ENCODE data around the gene CABP7.
A peak's percentile ranks its signal among the peaks of the same experiment; 100 is the strongest.

The CABP7 gene

DNA sequence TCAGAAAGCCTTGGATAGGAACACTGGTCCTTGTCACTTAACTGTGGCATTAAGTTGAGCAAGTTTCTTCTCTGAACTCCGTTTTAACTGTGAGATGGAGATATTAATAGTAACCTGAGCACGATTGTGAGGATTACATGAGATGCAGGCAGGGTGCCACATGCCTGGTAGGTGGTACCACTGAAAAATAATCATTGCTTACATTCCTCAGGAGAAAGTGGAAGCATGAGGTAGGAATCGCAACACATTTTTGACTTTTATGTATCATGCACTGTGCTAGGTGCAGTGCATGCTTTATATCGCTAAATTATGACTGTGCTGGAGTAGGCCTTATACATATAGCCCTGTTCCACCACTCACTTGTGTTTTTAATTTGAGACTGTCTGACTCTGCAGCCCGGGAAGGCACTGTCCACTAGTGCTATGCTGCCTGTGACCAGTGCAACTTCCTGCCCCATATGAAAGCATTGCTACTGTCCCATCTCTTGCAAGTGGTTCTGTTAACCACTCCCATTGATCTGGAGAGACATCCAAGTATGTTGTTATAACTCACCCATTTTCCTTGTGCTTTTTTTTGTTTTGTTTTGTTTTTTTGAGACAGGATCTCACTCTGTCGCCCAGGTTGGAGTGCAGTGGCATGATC is 48.4 kb downstream of the CABP7 start:
- peaks cover 14% of the 10 kb centered on the region for H3K4me1 ChIP-seq (ENCODE audit: control insufficient read depth, insufficient read depth, low read length)
- H3K27ac ChIP-seq (ENCODE audit: insufficient read depth, low read depth, low read length, poor library complexity, severe bottlenecking): no peak overlapping the region
- H3K27me3 ChIP-seq (ENCODE audit: control insufficient read depth, insufficient read depth, low read length, poor library complexity, severe bottlenecking): no peaks in the 10 kb centered on the region
- peaks cover 15% of the 10 kb centered on the region for H3K36me3 ChIP-seq (ENCODE audit: control insufficient read depth, insufficient read depth, low read length)
- 74 to 76% methylated on average over 6 of the region's 6 CpGs for WGBS, 2 experiments
- peak overlapping the region; percentile 97 for H3K4me3 ChIP-seq (ENCODE audit: insufficient read depth, low read depth, low read length)
- H3K9me3 ChIP-seq (ENCODE audit: control insufficient read depth, low read length): no peaks in the 10 kb centered on the region

DNA sequence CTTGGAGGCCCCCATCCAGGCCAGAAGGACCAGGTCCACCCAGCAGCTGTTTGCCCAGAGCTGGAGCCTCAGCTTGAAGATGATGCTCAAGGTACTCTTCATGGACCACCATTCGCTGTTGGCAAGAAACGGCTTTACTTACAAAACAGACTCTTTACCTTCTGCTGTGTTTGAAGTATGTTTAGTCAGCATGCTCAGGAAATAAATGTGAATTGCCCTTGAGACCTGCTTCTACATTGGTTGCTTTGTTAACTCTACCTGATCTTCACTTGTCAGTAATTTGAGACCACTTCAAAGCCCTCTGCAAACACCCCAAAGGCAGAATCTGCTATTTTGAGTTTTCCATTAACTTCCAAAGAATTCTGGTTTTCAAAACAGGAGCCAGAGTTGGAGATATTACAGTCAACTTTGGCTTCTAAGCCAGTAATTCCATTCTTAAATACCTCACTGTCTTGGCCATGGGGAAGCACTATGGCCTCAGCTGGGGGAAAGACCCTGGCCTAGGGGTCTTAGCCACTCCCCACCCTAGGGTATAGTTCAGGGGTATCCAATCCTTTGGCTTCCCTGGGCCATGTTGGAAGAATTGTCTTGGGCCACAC is 50.0 kb downstream of the CABP7 start:
- no peaks in the 10 kb centered on the region for H3K9me3 ChIP-seq (ENCODE audit: control insufficient read depth, low read length)
- H3K4me3 ChIP-seq (ENCODE audit: insufficient read depth, low read depth, low read length): no peak overlapping the region
- no peak overlapping the region for H3K27ac ChIP-seq (ENCODE audit: insufficient read depth, low read depth, low read length, poor library complexity, severe bottlenecking)
- H3K36me3 ChIP-seq (ENCODE audit: control insufficient read depth, insufficient read depth, low read length): peaks cover 15% of the 10 kb centered on the region
- WGBS, 2 experiments: 90 to 92% methylated on average over 2 of the region's 2 CpGs
- no peaks in the 10 kb centered on the region for H3K27me3 ChIP-seq (ENCODE audit: control insufficient read depth, insufficient read depth, low read length, poor library complexity, severe bottlenecking)
- peaks cover 14% of the 10 kb centered on the region for H3K4me1 ChIP-seq (ENCODE audit: control insufficient read depth, insufficient read depth, low read length)

DNA sequence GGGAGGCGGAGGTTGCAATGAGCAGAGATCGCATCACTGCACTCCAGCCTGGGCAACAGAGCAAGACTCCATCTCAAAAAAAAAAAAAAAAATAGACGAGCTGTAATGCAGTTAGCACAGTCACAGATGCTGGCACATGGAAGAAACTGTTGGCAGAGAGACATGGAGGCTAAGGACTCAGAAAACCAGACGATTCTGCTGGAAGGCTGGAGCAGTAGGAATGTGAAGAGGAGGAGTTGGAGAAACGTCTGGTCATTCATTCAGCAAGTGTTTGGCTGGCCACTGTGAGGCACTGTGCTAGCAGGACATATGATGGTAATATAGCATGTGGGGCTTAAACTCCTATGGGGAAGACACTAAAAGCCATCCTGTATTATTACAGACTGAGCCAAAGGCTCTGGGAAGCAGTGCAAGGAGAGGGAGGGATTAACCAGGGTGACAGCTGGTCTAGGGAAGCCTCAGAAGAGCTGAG is 52.4 kb downstream of the CABP7 start:
- Histone ChIP-seq H3K9me3 (ENCODE audit: control insufficient read depth, low read length) (no peaks in the 10 kb centered on the region), H3K4me3 (ENCODE audit: insufficient read depth, low read depth, low read length) (no peak overlapping the region), H3K27ac (ENCODE audit: insufficient read depth, low read depth, low read length, poor library complexity, severe bottlenecking) (no peak overlapping the region), H3K4me1 (ENCODE audit: control insufficient read depth, insufficient read depth, low read length) (peaks cover 7% of the 10 kb centered on the region), H3K27me3 (ENCODE audit: control insufficient read depth, insufficient read depth, low read length, poor library complexity, severe bottlenecking) (no peaks in the 10 kb centered on the region), H3K36me3 (ENCODE audit: control insufficient read depth, insufficient read depth, low read length) (peaks cover 15% of the 10 kb centered on the region)
- WGBS, 2 experiments: 67 to 74% methylated on average over 5 of the region's 5 CpGs

DNA sequence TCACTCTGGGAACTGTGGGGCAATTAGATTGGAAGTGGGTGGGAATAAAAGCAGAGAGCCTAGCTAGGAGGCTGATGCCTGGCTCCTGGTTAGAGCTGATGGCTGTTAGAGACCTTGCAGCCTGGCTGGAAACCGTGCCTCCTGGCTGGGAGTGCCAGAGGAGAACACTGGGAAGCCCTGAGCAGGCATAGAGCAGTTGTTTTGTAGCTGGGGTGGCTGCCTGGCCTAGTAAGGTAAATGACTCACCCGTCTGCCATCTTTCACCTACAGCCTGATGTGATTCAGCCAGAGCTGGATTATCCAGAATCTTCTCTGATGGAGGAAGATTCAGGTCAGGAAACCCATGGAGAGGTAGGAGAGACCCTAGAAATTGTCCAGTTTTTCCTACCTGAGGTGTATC is 53.4 kb downstream of the CABP7 start:
- H3K27ac ChIP-seq (ENCODE audit: insufficient read depth, low read depth, low read length, poor library complexity, severe bottlenecking): no peak overlapping the region
- no peak overlapping the region for H3K4me3 ChIP-seq (ENCODE audit: insufficient read depth, low read depth, low read length)
- WGBS, 2 experiments: 67 to 73% methylated on average over 2 of the region's 2 CpGs
- no peaks in the 10 kb centered on the region for H3K27me3 ChIP-seq (ENCODE audit: control insufficient read depth, insufficient read depth, low read length, poor library complexity, severe bottlenecking)
- H3K36me3 ChIP-seq (ENCODE audit: control insufficient read depth, insufficient read depth, low read length): peaks cover 15% of the 10 kb centered on the region
- H3K4me1 ChIP-seq (ENCODE audit: control insufficient read depth, insufficient read depth, low read length): peaks cover 2% of the 10 kb centered on the region
- no peaks in the 10 kb centered on the region for H3K9me3 ChIP-seq (ENCODE audit: control insufficient read depth, low read length)

DNA sequence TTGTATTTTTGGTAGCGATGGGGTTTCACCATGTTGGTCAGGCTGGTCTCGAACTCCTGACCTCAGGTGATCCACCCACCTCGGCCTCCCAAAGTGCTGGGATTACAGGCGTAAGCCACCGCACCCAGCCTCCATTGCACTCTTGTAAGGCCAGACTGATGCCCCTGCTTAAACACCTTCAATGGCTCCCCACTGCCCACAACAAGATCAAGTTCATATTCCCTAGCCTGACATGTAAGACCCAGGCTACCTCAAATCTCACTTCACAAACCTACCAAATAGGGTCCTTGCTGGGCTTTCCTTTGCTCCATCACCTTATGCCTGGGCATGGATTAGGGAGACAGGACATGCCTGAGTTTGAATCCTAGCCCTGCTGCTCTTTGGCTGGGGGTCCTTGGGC is 60.4 kb downstream of the CABP7 start:
- 92 to 96% methylated on average over 5 of the region's 5 CpGs for WGBS, 2 experiments
- Histone ChIP-seq H3K9me3 (ENCODE audit: control insufficient read depth, low read length) (no peaks in the 10 kb centered on the region), H3K27ac (ENCODE audit: insufficient read depth, low read depth, low read length, poor library complexity, severe bottlenecking) (no peak overlapping the region)

DNA sequence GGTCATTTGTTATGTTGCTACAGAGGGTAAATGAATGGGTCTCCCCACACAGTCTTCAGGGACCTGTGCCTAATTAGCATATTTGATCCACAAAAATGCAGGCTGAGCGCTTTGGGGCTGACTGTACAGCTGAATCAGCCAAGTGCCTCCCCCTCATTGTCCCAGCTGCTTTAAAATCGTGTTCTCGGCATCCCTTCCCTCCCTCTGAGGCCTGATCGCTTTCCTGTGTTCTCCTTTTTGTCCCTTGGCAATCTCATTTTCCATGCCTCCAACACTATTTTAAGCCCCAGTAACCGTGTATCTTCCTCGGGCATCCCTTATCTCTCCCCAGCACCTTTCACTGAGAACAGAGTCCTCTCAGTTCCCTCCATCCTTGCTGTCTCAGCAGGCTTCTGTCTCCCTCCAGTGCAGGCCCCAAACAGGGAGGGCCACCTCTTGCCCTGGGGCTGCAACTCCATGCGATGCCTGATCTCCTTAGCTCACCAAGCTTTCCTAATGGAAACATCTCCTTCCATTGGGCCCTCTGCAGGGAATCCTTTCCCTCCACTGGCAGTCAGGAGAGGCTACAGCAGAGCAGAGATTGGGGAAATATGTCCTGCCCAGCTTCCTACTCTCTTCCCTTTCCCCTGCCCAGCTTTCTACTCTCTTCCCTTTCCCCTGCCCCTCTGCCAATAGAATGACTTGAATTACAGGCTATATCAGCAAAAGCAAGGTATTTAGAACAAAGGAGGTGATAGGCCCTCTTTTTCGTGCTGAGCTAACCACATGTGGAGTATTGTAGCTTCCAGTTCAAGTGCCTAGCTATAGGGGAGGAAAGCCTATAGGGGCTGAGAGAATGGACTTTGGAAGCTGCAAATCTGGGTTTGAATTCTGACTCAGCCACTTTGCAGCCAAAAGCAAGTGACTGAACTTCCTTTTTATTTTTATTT is 61.2 kb downstream of the CABP7 start:
- Histone ChIP-seq H3K9me3 (ENCODE audit: control insufficient read depth, low read length) (no peaks in the 10 kb centered on the region), H3K36me3 (ENCODE audit: control insufficient read depth, insufficient read depth, low read length) (no peaks in the 10 kb centered on the region), H3K4me1 (ENCODE audit: control insufficient read depth, insufficient read depth, low read length) (peaks cover 23% of the 10 kb centered on the region), H3K27ac (ENCODE audit: insufficient read depth, low read depth, low read length, poor library complexity, severe bottlenecking) (peak overlapping the region; percentile 0), H3K4me3 (ENCODE audit: insufficient read depth, low read depth, low read length) (no peak overlapping the region), H3K27me3 (ENCODE audit: control insufficient read depth, insufficient read depth, low read length, poor library complexity, severe bottlenecking) (no peaks in the 10 kb centered on the region)
- WGBS, 2 experiments: 51 to 58% methylated on average over 8 of the region's 8 CpGs

More for the DNA sequence above, 60.4 kb downstream of the CABP7 start:
- Histone ChIP-seq H3K36me3 (ENCODE audit: control insufficient read depth, insufficient read depth, low read length) (no peaks in the 10 kb centered on the region), H3K4me3 (ENCODE audit: insufficient read depth, low read depth, low read length) (no peak overlapping the region), H3K4me1 (ENCODE audit: control insufficient read depth, insufficient read depth, low read length) (peaks cover 23% of the 10 kb centered on the region), H3K27me3 (ENCODE audit: control insufficient read depth, insufficient read depth, low read length, poor library complexity, severe bottlenecking) (no peaks in the 10 kb centered on the region)
